Astrocyte (in vitro differentiated cells and primary cell): Measurements from ENCODE around the gene CNTNAP2. TPM values are rescaled to one million over a fixed set of nuclear protein-coding genes. Genes with fewer than 3 reads are reported as not detected.

Experiments used
- DNase-seq: peaks from one replicate; pipeline ENCODE4 v3.0.0-alpha.2; 2010; ENCODE audit warnings: low read depth
- FAIRE-seq: peaks from 2 replicates; lab custom pipeline; 2011; peaks lifted over from hg19 to GRCh38; lab: Jason Lieb, UNC
- H2AFZ ChIP-seq: 2 replicates; pipeline ENCODE4 v1.6.0; 2012; ENCODE audit warnings: low read depth, low read length, inconsistent platforms
- H3K27ac ChIP-seq: 2 replicates; pipeline ENCODE4 v1.5.1; 2011; ENCODE audit warnings: low read depth, low read length, inconsistent platforms
- H3K27me3 ChIP-seq: 2 replicates; pipeline ENCODE4 v1.6.0; 2011; ENCODE audit warnings: low read length, inconsistent platforms; ENCODE audit not compliant: insufficient read depth
- H3K36me3 ChIP-seq: 2 replicates; pipeline ENCODE4 v1.5.1; 2011; ENCODE audit warnings: low read length, inconsistent platforms; ENCODE audit not compliant: insufficient read depth
- H3K4me1 ChIP-seq: 2 replicates; pipeline ENCODE4 v1.5.1; 2011; ENCODE audit warnings: low read length, inconsistent platforms; ENCODE audit not compliant: insufficient read depth
- H3K4me2 ChIP-seq: 2 replicates; pipeline ENCODE4 v1.6.0; 2012; ENCODE audit warnings: low read length, inconsistent platforms
- H3K4me3 ChIP-seq: 2 replicates; pipeline ENCODE4 v1.5.1; 2011; ENCODE audit warnings: low read depth, mild to moderate bottlenecking, low read length, inconsistent platforms; ENCODE audit not compliant: insufficient read depth
- H3K79me2 ChIP-seq: 2 replicates; pipeline ENCODE4 v1.6.0; 2012; ENCODE audit warnings: mild to moderate bottlenecking, low read length, inconsistent platforms; ENCODE audit not compliant: insufficient read depth
- H3K9ac ChIP-seq: 2 replicates; pipeline ENCODE4 v1.6.0; 2012; ENCODE audit warnings: mild to moderate bottlenecking, low read length, inconsistent platforms
- H3K9me3 ChIP-seq: 2 replicates; pipeline ENCODE4 v1.5.1; 2012; ENCODE audit warnings: low read depth, mild to moderate bottlenecking, low read length, inconsistent platforms; ENCODE audit not compliant: insufficient read depth
- H4K20me1 ChIP-seq: 2 replicates; pipeline ENCODE4 v1.6.0; 2012; ENCODE audit warnings: low read length, inconsistent platforms; ENCODE audit not compliant: insufficient read depth
- H3K27ac Mint-ChIP-seq: one replicate; pipeline ENCODE4 v1.8.0; 2021; ENCODE audit warnings: mild to moderate bottlenecking, mixed read lengths; ENCODE audit not compliant: unreplicated experiment
- H3K27me3 Mint-ChIP-seq: one replicate; pipeline ENCODE4 v1.8.0; 2021; ENCODE audit warnings: low read depth, mixed read lengths; ENCODE audit not compliant: unreplicated experiment
- H3K36me3 Mint-ChIP-seq: one replicate; pipeline ENCODE4 v1.8.0; 2021; ENCODE audit warnings: low read depth, mixed read lengths; ENCODE audit not compliant: unreplicated experiment
- H3K4me1 Mint-ChIP-seq: one replicate; pipeline ENCODE4 v1.8.0; 2021; ENCODE audit warnings: low read depth, mixed read lengths; ENCODE audit not compliant: unreplicated experiment
- H3K4me3 Mint-ChIP-seq: one replicate; pipeline ENCODE4 v1.8.0; 2021; ENCODE audit warnings: mild to moderate bottlenecking, moderate library complexity, mixed read lengths; ENCODE audit not compliant: unreplicated experiment
- H3K9me3 Mint-ChIP-seq: one replicate; pipeline ENCODE4 v1.8.0; 2021; ENCODE audit warnings: mild to moderate bottlenecking, mixed read lengths; ENCODE audit not compliant: unreplicated experiment
- EZH2 ChIP-seq: IDR thresholded peaks from 2 replicates; pipeline ENCODE4 v1.6.1; 2012; ENCODE audit warnings: mild to moderate bottlenecking, low read length, inconsistent platforms; ENCODE audit not compliant: insufficient read depth
- total RNA-seq: library from RNA; stranded (reverse); gene quantifications from 2 replicates; pipeline ENCODE4 v1.2.1, GENCODE V29; 2021
- TF ChIP-seq, protein P1 (sequence below): IDR thresholded peaks from 2 replicates; pipeline ENCODE4 v1.5.1; 2011; ENCODE audit warnings: low read depth, mild to moderate bottlenecking, inconsistent platforms, low read length, moderate library complexity; ENCODE audit not compliant: insufficient read depth

The CNTNAP2 gene
- total RNA-seq, 1 donor from 2014 or later, result 20.0 TPM

DNA sequence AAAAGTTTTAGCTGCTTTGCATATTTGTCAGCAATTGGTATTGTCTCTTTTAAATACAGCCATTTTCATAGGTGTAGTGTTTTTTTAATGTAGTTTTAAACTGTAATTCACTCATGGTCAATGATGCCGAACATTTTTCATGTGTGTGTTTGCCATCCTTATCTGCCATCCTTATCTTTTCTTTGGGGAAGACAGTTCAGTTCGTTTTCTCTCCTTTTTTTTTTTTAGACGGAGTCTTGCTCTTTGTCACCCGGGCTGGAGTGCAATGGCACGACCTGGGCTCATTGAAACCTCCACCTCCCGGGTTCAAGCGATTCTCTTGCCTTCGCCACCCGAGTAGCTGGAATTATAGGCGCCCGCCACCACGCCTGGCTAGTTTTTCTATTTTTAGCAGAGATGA lies 545.3 kb downstream of the CNTNAP2 start:
- no peak overlapping the region for H3K4me3 Mint-ChIP-seq
- Histone ChIP-seq H3K4me3 (no peak overlapping the region), H3K27ac (no peak overlapping the region), H3K36me3 (no peaks in the 10 kb centered on the region), H3K4me2 (no peak overlapping the region), H3K9me3 (no peaks in the 10 kb centered on the region), H3K9ac (no peak overlapping the region), H3K27me3 (no peaks in the 10 kb centered on the region), H4K20me1 (no peaks in the 10 kb centered on the region), H3K4me1 (no peaks in the 10 kb centered on the region), H2AFZ (no peak overlapping the region), H3K79me2 (no peaks in the 10 kb centered on the region)
- no peaks in the 10 kb centered on the region for H3K27me3 Mint-ChIP-seq
- no peaks in the 10 kb centered on the region for H3K36me3 Mint-ChIP-seq
- no peak for DNase-seq
- H3K27ac Mint-ChIP-seq, result no peak overlapping the region
- no peaks in the 10 kb centered on the region for H3K9me3 Mint-ChIP-seq
- no peak for FAIRE-seq
- TF ChIP-seq, protein P1, sequence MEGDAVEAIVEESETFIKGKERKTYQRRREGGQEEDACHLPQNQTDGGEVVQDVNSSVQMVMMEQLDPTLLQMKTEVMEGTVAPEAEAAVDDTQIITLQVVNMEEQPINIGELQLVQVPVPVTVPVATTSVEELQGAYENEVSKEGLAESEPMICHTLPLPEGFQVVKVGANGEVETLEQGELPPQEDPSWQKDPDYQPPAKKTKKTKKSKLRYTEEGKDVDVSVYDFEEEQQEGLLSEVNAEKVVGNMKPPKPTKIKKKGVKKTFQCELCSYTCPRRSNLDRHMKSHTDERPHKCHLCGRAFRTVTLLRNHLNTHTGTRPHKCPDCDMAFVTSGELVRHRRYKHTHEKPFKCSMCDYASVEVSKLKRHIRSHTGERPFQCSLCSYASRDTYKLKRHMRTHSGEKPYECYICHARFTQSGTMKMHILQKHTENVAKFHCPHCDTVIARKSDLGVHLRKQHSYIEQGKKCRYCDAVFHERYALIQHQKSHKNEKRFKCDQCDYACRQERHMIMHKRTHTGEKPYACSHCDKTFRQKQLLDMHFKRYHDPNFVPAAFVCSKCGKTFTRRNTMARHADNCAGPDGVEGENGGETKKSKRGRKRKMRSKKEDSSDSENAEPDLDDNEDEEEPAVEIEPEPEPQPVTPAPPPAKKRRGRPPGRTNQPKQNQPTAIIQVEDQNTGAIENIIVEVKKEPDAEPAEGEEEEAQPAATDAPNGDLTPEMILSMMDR, result no peak
- no peak for TF ChIP-seq EZH2
- H3K4me1 Mint-ChIP-seq, result no peaks in the 10 kb centered on the region

DNA sequence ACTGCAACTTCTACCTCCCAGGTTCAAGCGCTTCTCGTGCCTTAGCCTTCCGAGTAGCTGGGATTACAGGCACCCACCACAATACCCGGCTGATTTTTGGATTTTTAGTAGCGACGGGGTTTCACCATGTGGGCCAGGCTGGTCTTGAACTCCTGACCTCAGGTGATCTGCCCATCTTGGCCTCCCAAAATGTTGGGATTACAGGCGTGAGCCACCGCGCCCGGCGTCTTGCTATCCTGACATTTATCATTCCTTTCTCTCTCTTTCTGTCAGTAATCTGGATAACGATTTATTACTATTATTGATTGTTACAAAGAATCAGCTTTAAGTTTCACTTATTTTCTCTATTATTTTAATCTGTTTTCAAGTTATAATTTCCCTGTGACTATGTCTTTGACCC lies 548.4 kb downstream of the CNTNAP2 start:
- H3K9me3 ChIP-seq, result no peaks in the 10 kb centered on the region
- H3K36me3 ChIP-seq, result no peaks in the 10 kb centered on the region
- Mint-ChIP-seq H3K36me3 (no peaks in the 10 kb centered on the region), H3K4me1 (no peaks in the 10 kb centered on the region), H3K9me3 (no peaks in the 10 kb centered on the region), H3K4me3 (no peak overlapping the region), H3K27ac (no peak overlapping the region), H3K27me3 (no peaks in the 10 kb centered on the region)
- H3K4me2 ChIP-seq, result no peak overlapping the region
- H3K9ac ChIP-seq, result no peak overlapping the region
- FAIRE-seq (no peak), DNase-seq (no peak)
- H3K79me2 ChIP-seq, result no peaks in the 10 kb centered on the region
- H3K27ac ChIP-seq, result no peak overlapping the region
- no peak overlapping the region for H2AFZ ChIP-seq
- no peak for TF ChIP-seq EZH2
- TF ChIP-seq, protein P1, result no peak
- no peaks in the 10 kb centered on the region for H3K27me3 ChIP-seq
- no peak overlapping the region for H3K4me3 ChIP-seq
- H4K20me1 ChIP-seq, result no peaks in the 10 kb centered on the region
- H3K4me1 ChIP-seq, result no peaks in the 10 kb centered on the region

DNA sequence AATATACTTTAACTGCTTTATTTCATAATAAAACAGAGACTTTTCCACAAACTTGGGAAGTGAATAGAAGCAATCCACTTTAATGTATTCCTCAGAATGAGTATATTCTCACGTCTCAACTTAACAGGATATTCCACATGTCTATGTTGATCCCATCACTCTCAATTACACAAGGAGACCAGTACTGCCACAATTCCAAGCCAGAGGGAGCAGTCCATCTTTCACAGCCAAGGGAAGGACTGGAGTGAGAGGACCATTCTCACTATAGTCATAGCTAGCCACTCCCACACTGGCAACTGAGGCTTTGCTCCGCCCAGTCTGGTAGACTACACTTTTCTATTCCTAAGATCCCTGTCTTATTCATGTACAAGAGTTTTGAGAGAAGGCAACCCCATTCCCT lies 553.9 kb downstream of the CNTNAP2 start:
- Histone ChIP-seq H3K4me3 (no peak overlapping the region), H3K27me3 (no peaks in the 10 kb centered on the region), H3K27ac (no peak overlapping the region), H3K9me3 (no peaks in the 10 kb centered on the region), H3K4me2 (no peak overlapping the region), H3K4me1 (no peaks in the 10 kb centered on the region), H3K9ac (no peak overlapping the region), H3K79me2 (no peaks in the 10 kb centered on the region), H3K36me3 (no peaks in the 10 kb centered on the region), H4K20me1 (no peaks in the 10 kb centered on the region), H2AFZ (no peak overlapping the region)
- no peak for FAIRE-seq
- no peaks in the 10 kb centered on the region for H3K4me1 Mint-ChIP-seq
- H3K27ac Mint-ChIP-seq, result no peak overlapping the region
- H3K27me3 Mint-ChIP-seq, result no peaks in the 10 kb centered on the region
- no peak for TF ChIP-seq EZH2
- TF ChIP-seq, protein P1, result no peak
- H3K36me3 Mint-ChIP-seq, result no peaks in the 10 kb centered on the region
- DNase-seq, result no peak
- no peaks in the 10 kb centered on the region for H3K9me3 Mint-ChIP-seq
- H3K4me3 Mint-ChIP-seq, result no peak overlapping the region
